Cardiac fibroblast (primary cell): ENCODE data around the gene ZFYVE27.

ENCODE experiments used
- DNase-seq, 2 donors: peaks; one replicate each; pipeline versions ENCODE4 v3.0.0 to v3.0.0-alpha.2; 2010; ENCODE audit warnings: low read depth in 2 of 2
- H3K4me3 ChIP-seq, 2 donors: replicated peaks in 1 of 2; 1 replicate in 1 of 2; 2 replicates in 1 of 2; pipeline ENCODE4 v1.5.1; 2011; ENCODE audit warnings: low read depth in 2 of 2, low read length in 2 of 2, mild to moderate bottlenecking in 2 of 2, moderate library complexity in 1 of 2
- CTCF ChIP-seq: IDR thresholded peaks from one replicate; pipeline ENCODE4 v1.5.1; 2011; ENCODE audit warnings: low read depth, mild to moderate bottlenecking, low read length, inconsistent platforms

The ZFYVE27 gene

GRCh38 chr10:97795886-97796285, 59.0 kb downstream of the ZFYVE27 start:
- H3K4me3 ChIP-seq: no peak overlapping the region
- no peak for TF ChIP-seq CTCF
- DNase-seq: no peak

- no peak for TF ChIP-seq CTCF
- no peak for DNase-seq
- no peak overlapping the region for H3K4me3 ChIP-seq
Measured at GRCh38 chr10:97796651-97797050, 59.7 kb downstream of the ZFYVE27 start.

GRCh38 chr10:97798958-97799610, 62.2 kb downstream of the ZFYVE27 start:
- no peak overlapping the region for H3K4me3 ChIP-seq
- TF ChIP-seq CTCF: no peak
- DNase-seq: no peak

- no peak overlapping the region for H3K4me3 ChIP-seq
- DNase-seq: no peak
- TF ChIP-seq CTCF: no peak
Measured at GRCh38 chr10:97800474-97800873, 63.5 kb downstream of the ZFYVE27 start.

GRCh38 chr10:97801422-97801821, 64.5 kb downstream of the ZFYVE27 start:
- no peak overlapping the region for H3K4me3 ChIP-seq
- no peak for DNase-seq
- no peak for TF ChIP-seq CTCF

- no peak overlapping the region for H3K4me3 ChIP-seq
- TF ChIP-seq CTCF: no peak
- no peak for DNase-seq
Measured at GRCh38 chr10:97805096-97805884, 68.4 kb downstream of the ZFYVE27 start.
